ENCODE data around the gene SIM2.

The SIM2 gene

DNA sequence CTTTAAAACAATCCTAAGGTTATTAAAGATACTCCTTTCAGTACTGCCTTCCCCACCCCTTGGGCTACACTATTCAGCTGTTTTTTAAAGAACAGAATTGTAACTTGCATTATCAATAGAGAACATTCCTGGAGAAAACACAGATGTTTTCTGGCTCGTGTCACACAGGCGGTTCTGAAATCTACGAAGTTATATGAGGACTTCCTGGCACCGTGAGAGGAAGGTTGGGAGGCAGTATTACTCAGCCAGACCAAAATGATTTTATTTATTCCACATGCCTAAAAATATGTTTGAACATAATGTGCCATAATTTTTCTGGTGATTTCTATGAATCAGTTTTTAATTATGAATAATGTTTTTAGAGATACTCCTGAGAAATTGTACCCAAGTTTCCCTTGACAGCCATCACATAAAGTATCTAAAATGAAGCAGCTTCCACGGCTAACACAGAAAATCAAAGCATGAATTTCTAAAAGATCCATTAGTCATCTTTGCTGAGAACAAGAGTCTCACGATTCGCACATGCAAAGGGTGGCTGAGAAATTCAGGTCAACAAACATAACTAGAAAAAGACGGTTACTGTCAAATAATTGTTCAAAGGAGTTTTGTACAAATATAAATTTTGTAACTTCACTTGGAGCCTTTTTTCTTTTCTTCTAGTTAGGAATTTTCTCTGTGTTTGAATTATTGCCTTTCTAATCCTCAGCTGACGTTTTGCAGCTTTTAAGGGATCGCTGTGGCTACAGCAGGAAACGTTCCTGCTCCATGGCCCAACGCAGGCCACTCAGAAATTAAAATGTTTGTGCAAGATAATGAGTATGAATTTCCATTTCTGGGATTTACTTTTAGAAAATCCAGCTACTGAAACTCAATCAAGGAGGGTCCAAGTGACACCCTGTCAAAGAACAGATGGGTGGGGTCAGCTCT, 8.0 kb upstream of the SIM2 start:
- Histone ChIP-seq H3K9ac (no peak overlapping the region), H2AFZ (no peak overlapping the region), H3K36me3 (ENCODE audit: control insufficient read depth, insufficient read depth, low read length) (no peaks in the 10 kb centered on the region), H3K4me3 (ENCODE audit: low read depth, low read length) (no peak overlapping the region), H3K9me3 (ENCODE audit: control insufficient read depth, low read length) (no peaks in the 10 kb centered on the region), H3K4me2 (ENCODE audit: low read length) (no peak overlapping the region), H3K4me1 (no peaks in the 10 kb centered on the region), H3K27me3 (ENCODE audit: control insufficient read depth, insufficient read depth, low read length) (peaks cover 3% of the 10 kb centered on the region), H3K27ac (no peak overlapping the region), H3K79me2 (no peaks in the 10 kb centered on the region)
- no peak for TF ChIP-seq CTCF (IDR thresholded peaks at IDR 0.05)

- Histone ChIP-seq H3K27me3 (ENCODE audit: control insufficient read depth, insufficient read depth, low read length) (peaks cover 6% of the 10 kb centered on the region), H3K4me3 (ENCODE audit: low read depth, low read length) (no peak overlapping the region), H3K79me2 (no peaks in the 10 kb centered on the region)
Observed at GRCh38 chr21:36691555-36692041, 7.3 kb upstream of the SIM2 start.

DNA sequence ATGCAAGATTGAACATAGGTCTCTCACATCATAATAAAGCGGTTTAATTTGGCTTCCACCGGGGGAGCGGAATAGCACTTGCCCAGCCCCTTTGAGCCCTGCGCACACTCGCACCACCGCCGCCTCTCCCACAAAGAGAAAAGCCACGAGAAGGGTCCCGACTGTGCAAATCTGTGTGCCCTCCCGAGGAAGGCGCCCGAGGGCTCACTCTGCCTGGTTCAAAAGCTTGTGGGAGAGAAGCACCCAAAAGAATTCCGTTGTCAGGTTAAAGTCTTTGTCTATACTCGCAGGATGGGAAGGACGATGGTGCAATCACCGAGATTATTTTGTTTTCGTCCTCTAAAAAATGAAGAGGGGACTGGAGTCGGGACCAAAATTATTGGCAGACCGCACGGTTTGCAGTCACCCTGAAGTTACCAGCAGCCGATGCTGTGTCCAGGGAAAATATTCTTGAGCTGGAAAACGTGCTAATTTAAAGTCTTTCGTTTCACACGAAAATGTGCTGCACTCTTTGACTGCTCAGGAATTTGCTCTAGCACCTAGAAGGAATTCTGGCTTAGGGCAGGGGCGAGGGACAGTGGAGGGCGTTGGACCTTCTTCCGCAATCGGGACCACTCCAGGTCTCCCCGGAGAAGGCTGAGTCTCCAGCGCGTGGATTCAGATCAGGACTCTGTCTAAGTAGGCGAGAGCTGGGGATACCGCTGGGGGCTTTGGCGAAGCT, 6.6 kb upstream of the SIM2 start:
- no peaks in the 10 kb centered on the region for H3K4me1 ChIP-seq

More at GRCh38 chr21:36691555-36692041, 7.3 kb upstream of the SIM2 start:
- Histone ChIP-seq H3K9ac (no peak overlapping the region), H3K9me3 (ENCODE audit: control insufficient read depth, low read length) (no peaks in the 10 kb centered on the region), H3K36me3 (ENCODE audit: control insufficient read depth, insufficient read depth, low read length) (no peaks in the 10 kb centered on the region), H3K4me2 (ENCODE audit: low read length) (no peak overlapping the region), H3K27ac (no peak overlapping the region), H3K4me1 (no peaks in the 10 kb centered on the region), H2AFZ (no peak overlapping the region)
- TF ChIP-seq CTCF (IDR thresholded peaks at IDR 0.05), result no peak

GRCh38 chr21:36692835-36693488, 6.0 kb upstream of the SIM2 start:
- peaks cover 13% of the 10 kb centered on the region for H3K27me3 ChIP-seq (ENCODE audit: control insufficient read depth, insufficient read depth, low read length)
- no peaks in the 10 kb centered on the region for H3K4me1 ChIP-seq

More for the DNA sequence above, 6.6 kb upstream of the SIM2 start:
- Histone ChIP-seq H3K79me2 (no peaks in the 10 kb centered on the region), H3K27ac (no peak overlapping the region), H3K9me3 (ENCODE audit: control insufficient read depth, low read length) (no peaks in the 10 kb centered on the region), H3K4me3 (ENCODE audit: low read depth, low read length) (no peak overlapping the region), H2AFZ (no peak overlapping the region), H3K4me2 (ENCODE audit: low read length) (no peak overlapping the region), H3K36me3 (ENCODE audit: control insufficient read depth, insufficient read depth, low read length) (no peaks in the 10 kb centered on the region), H3K27me3 (ENCODE audit: control insufficient read depth, insufficient read depth, low read length) (peaks cover 8% of the 10 kb centered on the region), H3K9ac (no peak overlapping the region)
- TF ChIP-seq CTCF (IDR thresholded peaks at IDR 0.05), result no peak

More at GRCh38 chr21:36692835-36693488, 6.0 kb upstream of the SIM2 start:
- Histone ChIP-seq H3K27ac (no peak overlapping the region), H3K36me3 (ENCODE audit: control insufficient read depth, insufficient read depth, low read length) (no peaks in the 10 kb centered on the region), H3K9me3 (ENCODE audit: control insufficient read depth, low read length) (no peaks in the 10 kb centered on the region), H3K79me2 (no peaks in the 10 kb centered on the region), H3K4me2 (ENCODE audit: low read length) (no peak overlapping the region), H3K9ac (no peak overlapping the region), H2AFZ (no peak overlapping the region), H3K4me3 (ENCODE audit: low read depth, low read length) (no peak overlapping the region)
- TF ChIP-seq CTCF (IDR thresholded peaks at IDR 0.05), result no peak

Data from parathyroid adenoma (tissue), 2 donors.